DND-41 (cell line): ENCODE results near the gene SETD1A.

ENCODE experiments used
- ATAC-seq: fragments of 200-7000 bp; cut with Tn5 transposase; 3 replicates; pipeline ENCODE4 v1.9.1; 2021; ENCODE audit warnings: low read depth; ENCODE audit not compliant: insufficient read depth
- DNase-seq: peaks from one replicate; pipeline ENCODE4 v3.0.0-alpha.2; 2020
- H2AFZ ChIP-seq: 2 replicates; pipeline ENCODE4 v1.6.0; 2012; ENCODE audit warnings: low read depth, low read length
- H3K27ac ChIP-seq: 2 replicates; pipeline ENCODE4 v1.5.1; 2012; ENCODE audit warnings: low read length, inconsistent platforms
- H3K27me3 ChIP-seq: fragments of 200-600 bp; sonication (generic); 2 replicates; pipeline ENCODE4 v1.6.0; 2012; ENCODE audit warnings: low read length, mild to moderate bottlenecking, inconsistent platforms; ENCODE audit not compliant: insufficient read depth, poor library complexity
- H3K36me3 ChIP-seq: 2 replicates; pipeline ENCODE4 v1.5.1; 2012; ENCODE audit warnings: low read length, inconsistent platforms; ENCODE audit not compliant: insufficient read depth
- H3K4me1 ChIP-seq: 2 replicates; pipeline ENCODE4 v1.5.1; 2012; ENCODE audit warnings: mild to moderate bottlenecking, low read length; ENCODE audit not compliant: insufficient read depth
- H3K4me2 ChIP-seq: 2 replicates; pipeline ENCODE4 v1.6.0; 2012; ENCODE audit warnings: mild to moderate bottlenecking, moderate library complexity, low read length, inconsistent platforms; ENCODE audit not compliant: insufficient read depth
- H3K4me3 ChIP-seq, 2 experiments: fragments of 200-600 bp in 1 of 2; shearing (Covaris generic) in 1 of 2; 2 replicates each; pipeline ENCODE4 v1.5.1; 2012 to 2016; ENCODE audit warnings: inconsistent platforms in 2 of 2, low read length in 2 of 2, mild to moderate bottlenecking in 2 of 2, low read depth in 1 of 2, moderate library complexity in 1 of 2
- H3K79me2 ChIP-seq: 2 replicates; pipeline ENCODE4 v1.6.0; 2012; ENCODE audit warnings: low read length, inconsistent platforms; ENCODE audit not compliant: insufficient read depth
- H3K9ac ChIP-seq: 2 replicates; pipeline ENCODE4 v1.6.0; 2012; ENCODE audit warnings: low read depth, mild to moderate bottlenecking, inconsistent platforms, low read length, moderate library complexity
- H3K9me3 ChIP-seq: 2 replicates; pipeline ENCODE4 v1.5.1; 2012; ENCODE audit warnings: low read length, moderate library complexity, mild to moderate bottlenecking, inconsistent platforms; ENCODE audit not compliant: insufficient read depth, severe bottlenecking
- H4K20me1 ChIP-seq: 2 replicates; pipeline ENCODE4 v1.6.0; 2012; ENCODE audit warnings: low read length; ENCODE audit not compliant: insufficient read depth
- CTCF ChIP-seq: IDR thresholded peaks from 2 replicates; pipeline ENCODE4 v1.5.1; 2012; ENCODE audit warnings: borderline replicate concordance, low read length, moderate library complexity, mild to moderate bottlenecking; ENCODE audit not compliant: poor library complexity, severe bottlenecking; ENCODE audit errors: extremely low read depth
- EZH2 ChIP-seq: IDR thresholded peaks from 3 replicates; pipeline ENCODE4 v1.6.1; 2012; ENCODE audit warnings: borderline replicate concordance, low read depth, mild to moderate bottlenecking, moderate library complexity, low read length, inconsistent platforms; ENCODE audit not compliant: severe bottlenecking

The SETD1A gene

GRCh38 chr16:31002862-31003341 is 45.3 kb downstream of the SETD1A start:
- Histone ChIP-seq H3K27me3 (peaks cover 19% of the 10 kb centered on the region), H3K27ac (no peak overlapping the region), H4K20me1 (peaks cover 4% of the 10 kb centered on the region; the same call in 1 of the 2 replicates), H3K36me3 (no peaks in the 10 kb centered on the region), H3K4me2 (no peak overlapping the region), H3K9ac (no peak overlapping the region), H2AFZ (no peak overlapping the region), H3K4me1 (no peaks in the 10 kb centered on the region), H3K79me2 (no peaks in the 10 kb centered on the region), H3K9me3 (no peaks in the 10 kb centered on the region), H3K4me3 (no peak overlapping the region)
- DNase-seq: no peak
- no peak for ATAC-seq
- TF ChIP-seq CTCF: no peak

- Histone ChIP-seq H2AFZ (no peak overlapping the region), H3K4me2 (no peak overlapping the region), H3K79me2 (no peaks in the 10 kb centered on the region), H3K4me3 (no peak overlapping the region), H4K20me1 (peaks cover 4% of the 10 kb centered on the region; the same call in 1 of the 2 replicates), H3K4me1 (no peaks in the 10 kb centered on the region), H3K36me3 (no peaks in the 10 kb centered on the region), H3K27me3 (peaks cover 23% of the 10 kb centered on the region), H3K9ac (no peak overlapping the region), H3K27ac (no peak overlapping the region), H3K9me3 (no peaks in the 10 kb centered on the region)
- TF ChIP-seq EZH2: no peak
- no peak for TF ChIP-seq CTCF
- DNase-seq (no peak), ATAC-seq (no peak)
Measured at GRCh38 chr16:31003744-31004143, 46.2 kb downstream of the SETD1A start.

- H3K4me1 ChIP-seq: no peaks in the 10 kb centered on the region
- ATAC-seq (no peak), DNase-seq (no peak)
- no peak overlapping the region for H3K9ac ChIP-seq
- H4K20me1 ChIP-seq: peaks cover 4% of the 10 kb centered on the region; the same call in 1 of the 2 replicates
- H3K4me2 ChIP-seq: no peak overlapping the region
- H3K27me3 ChIP-seq: peaks cover 23% of the 10 kb centered on the region
- H3K4me3 ChIP-seq: no peak overlapping the region
- H2AFZ ChIP-seq: no peak overlapping the region
- TF ChIP-seq CTCF (no peak), EZH2 (no peak)
- no peak overlapping the region for H3K27ac ChIP-seq
- no peaks in the 10 kb centered on the region for H3K9me3 ChIP-seq
- no peaks in the 10 kb centered on the region for H3K79me2 ChIP-seq
- no peaks in the 10 kb centered on the region for H3K36me3 ChIP-seq
Measured at GRCh38 chr16:31004658-31005057, 47.1 kb downstream of the SETD1A start.
